Skeletal muscle satellite cell (primary cell): Measurements from ENCODE around the gene UBR1.
"Not testable (repeated sequence)": the region's sequence is repeated elsewhere in the genome, so short reads cannot be mapped to it uniquely, and the experiment has no call there.

Source experiments
- H3K27me3 ChIP-seq: 2 replicates; pipeline ENCODE4 v1.7.0; 2013; ENCODE audit warnings: low read length; ENCODE audit not compliant: control insufficient read depth, insufficient read depth
- H3K36me3 ChIP-seq: 2 replicates; pipeline ENCODE4 v1.7.0; 2013; ENCODE audit warnings: mild to moderate bottlenecking, control low read depth, low read length; ENCODE audit not compliant: insufficient read depth
- H3K4me1 ChIP-seq: 2 replicates; pipeline ENCODE4 v1.7.0; 2013; ENCODE audit warnings: low read length; ENCODE audit not compliant: control insufficient read depth, insufficient read depth
- H3K4me2 ChIP-seq: 2 replicates; pipeline ENCODE4 v1.7.0; 2013; ENCODE audit warnings: mild to moderate bottlenecking, low read length
- H3K4me3 ChIP-seq: 2 replicates; pipeline ENCODE4 v1.7.0; 2013; ENCODE audit warnings: low read length
- H3K9ac ChIP-seq: 2 replicates; pipeline ENCODE4 v1.7.0; 2013; ENCODE audit warnings: mild to moderate bottlenecking, low read depth, low read length, moderate library complexity
- H3K9me3 ChIP-seq: replicated peaks from 2 replicates; pipeline ENCODE4 v1.7.0; 2013; ENCODE audit warnings: mild to moderate bottlenecking, control low read depth, low read length

Gene UBR1

DNA sequence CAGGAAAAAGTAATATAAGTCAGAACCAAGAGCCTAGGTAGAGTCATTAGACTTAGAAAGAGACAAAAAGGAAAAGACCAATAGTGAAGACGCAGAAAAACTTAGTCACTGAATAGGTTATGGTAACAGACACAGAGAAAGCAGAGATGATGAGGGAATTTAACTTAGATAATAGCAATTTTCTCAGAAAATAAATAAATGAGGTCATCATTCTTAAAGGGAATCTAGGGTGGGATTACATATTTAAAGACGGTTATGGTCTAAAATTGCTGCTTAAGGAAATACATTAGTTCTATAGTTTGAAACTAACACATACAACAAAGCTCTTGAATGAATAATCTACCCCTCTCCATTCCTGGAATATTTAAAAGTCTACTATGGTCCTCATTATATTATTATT, 59.4 kb downstream of the UBR1 start:
- Histone ChIP-seq H3K9ac (no peak overlapping the region), H3K36me3 (peaks cover 45% of the 10 kb centered on the region), H3K4me2 (no peak overlapping the region), H3K4me1 (no peaks in the 10 kb centered on the region), H3K4me3 (no peak overlapping the region), H3K27me3 (no peaks in the 10 kb centered on the region), H3K9me3 (no peaks in the 10 kb centered on the region)

GRCh38 chr15:43042885-43043284, 63.0 kb downstream of the UBR1 start:
- Histone ChIP-seq H3K4me2 (no peak overlapping the region), H3K36me3 (peaks cover 36% of the 10 kb centered on the region), H3K4me1 (no peaks in the 10 kb centered on the region), H3K9ac (no peak overlapping the region), H3K27me3 (no peaks in the 10 kb centered on the region), H3K4me3 (no peak overlapping the region), H3K9me3 (no peaks in the 10 kb centered on the region)

DNA sequence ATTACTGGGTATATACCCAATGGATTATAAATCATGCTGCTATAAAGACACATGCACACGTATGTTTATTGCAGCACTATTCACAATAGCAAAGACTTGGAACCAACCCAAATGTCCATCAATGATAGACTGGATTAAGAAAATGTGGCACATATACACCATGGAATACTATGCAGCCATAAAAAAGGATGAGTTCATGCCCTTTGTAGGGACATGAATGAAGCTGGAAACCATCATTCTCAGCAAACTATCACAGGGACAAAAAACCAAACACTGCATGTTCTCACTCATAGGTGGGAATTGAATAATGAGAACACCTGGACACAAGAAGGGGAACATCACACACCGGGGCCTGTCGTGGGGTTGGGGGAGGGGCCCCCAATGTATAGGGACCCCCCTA, 64.8 kb downstream of the UBR1 start:
- H3K9me3 ChIP-seq, H3K4me1 ChIP-seq, H3K9ac ChIP-seq, H3K27me3 ChIP-seq, H3K4me2 ChIP-seq, H3K4me3 ChIP-seq: not testable (repeated sequence)
- peaks cover 31% of the 10 kb centered on the region for H3K36me3 ChIP-seq

DNA sequence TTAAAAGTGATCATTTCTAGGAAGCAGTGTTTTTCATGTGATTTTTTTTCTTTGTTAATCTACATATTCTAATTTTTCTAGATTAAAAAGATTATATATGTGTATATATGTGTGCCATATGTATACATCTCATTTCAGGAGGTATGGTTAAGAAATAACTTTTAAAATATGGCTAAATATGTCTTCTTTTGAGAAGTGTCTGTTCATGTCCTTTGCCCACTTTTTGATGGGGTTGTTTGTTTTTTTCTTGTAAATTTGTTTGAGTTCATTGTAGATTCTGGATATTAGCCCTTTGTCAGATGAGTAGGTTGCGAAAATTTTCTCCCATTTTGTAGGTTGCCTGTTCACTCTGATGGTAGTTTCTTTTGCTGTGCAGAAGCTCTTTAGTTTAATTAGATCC, 70.6 kb downstream of the UBR1 start:
- H3K9me3 ChIP-seq, H3K4me2 ChIP-seq, H3K9ac ChIP-seq, H3K27me3 ChIP-seq, H3K4me1 ChIP-seq, H3K4me3 ChIP-seq: not testable (repeated sequence)
- peaks cover 45% of the 10 kb centered on the region for H3K36me3 ChIP-seq

DNA sequence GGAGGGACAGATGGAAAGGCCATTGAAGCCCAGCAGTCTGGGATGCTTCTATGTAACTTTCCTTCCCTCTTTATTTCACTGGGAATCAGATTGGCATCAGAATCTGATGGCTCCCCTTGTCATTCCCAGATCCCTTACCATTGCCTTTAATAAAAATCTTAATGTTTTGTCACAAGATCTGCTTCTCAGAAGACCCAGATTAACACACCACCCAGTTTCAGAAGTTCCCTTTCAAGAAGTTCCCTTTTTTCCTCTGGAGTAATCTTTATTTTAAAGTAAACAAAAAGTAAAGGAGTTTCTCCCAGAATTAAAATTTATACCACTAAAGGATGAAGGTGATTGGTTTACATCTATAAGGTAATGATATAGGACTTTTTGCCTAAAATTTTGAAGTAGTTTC, 76.4 kb downstream of the UBR1 start:
- Histone ChIP-seq H3K4me1 (no peaks in the 10 kb centered on the region), H3K36me3 (peaks cover 50% of the 10 kb centered on the region), H3K9ac (no peak overlapping the region), H3K4me3 (no peak overlapping the region), H3K9me3 (no peaks in the 10 kb centered on the region), H3K4me2 (no peak overlapping the region), H3K27me3 (no peaks in the 10 kb centered on the region)

GRCh38 chr15:43025150-43025549, 80.7 kb downstream of the UBR1 start:
- H3K9ac ChIP-seq, result no peak overlapping the region
- no peak overlapping the region for H3K4me2 ChIP-seq
- H3K36me3 ChIP-seq, result peaks cover 57% of the 10 kb centered on the region
- H3K4me3 ChIP-seq, result no peak overlapping the region
- no peaks in the 10 kb centered on the region for H3K27me3 ChIP-seq
- H3K9me3 ChIP-seq, result no peaks in the 10 kb centered on the region
- H3K4me1 ChIP-seq, result no peaks in the 10 kb centered on the region

DNA sequence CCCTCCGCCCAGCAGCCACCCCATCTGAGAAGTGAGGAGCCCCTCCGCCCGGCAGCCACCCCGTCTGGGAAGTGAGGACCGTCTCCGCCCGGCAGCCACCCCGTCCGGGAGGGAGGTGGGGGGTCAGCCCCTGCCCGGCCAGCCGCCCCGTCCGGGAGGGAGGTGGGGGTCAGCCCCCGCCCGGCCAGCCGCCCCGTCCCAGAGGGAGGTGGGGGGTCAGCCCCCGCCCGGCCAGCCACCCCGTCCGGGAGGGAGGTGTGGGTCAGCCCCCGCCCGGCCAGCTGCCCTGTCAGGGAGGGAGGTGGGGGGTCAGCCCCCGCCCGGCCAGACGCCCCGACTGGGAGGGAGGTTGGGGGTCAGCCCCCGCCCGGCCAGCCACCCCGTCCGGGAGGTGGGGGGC, 91.2 kb downstream of the UBR1 start:
- H3K36me3 ChIP-seq, result peaks cover 19% of the 10 kb centered on the region
- not testable (repeated sequence) for H3K4me1 ChIP-seq, H3K4me2 ChIP-seq, H3K9ac ChIP-seq, H3K4me3 ChIP-seq, H3K27me3 ChIP-seq, H3K9me3 ChIP-seq

- Histone ChIP-seq H3K36me3 (peaks cover 37% of the 10 kb centered on the region), H3K4me3 (no peak overlapping the region), H3K4me2 (no peak overlapping the region), H3K9me3 (no peaks in the 10 kb centered on the region), H3K4me1 (no peaks in the 10 kb centered on the region), H3K27me3 (no peaks in the 10 kb centered on the region), H3K9ac (no peak overlapping the region)
Observed at GRCh38 chr15:43009206-43009605, 96.6 kb downstream of the UBR1 start.

GRCh38 chr15:43008150-43008549, 97.7 kb downstream of the UBR1 start:
- H3K4me1 ChIP-seq, result no peaks in the 10 kb centered on the region
- H3K9ac ChIP-seq, result no peak overlapping the region
- H3K4me2 ChIP-seq, result no peak overlapping the region
- no peaks in the 10 kb centered on the region for H3K27me3 ChIP-seq
- no peak overlapping the region for H3K4me3 ChIP-seq
- no peaks in the 10 kb centered on the region for H3K9me3 ChIP-seq
- H3K36me3 ChIP-seq, result peaks cover 41% of the 10 kb centered on the region

DNA sequence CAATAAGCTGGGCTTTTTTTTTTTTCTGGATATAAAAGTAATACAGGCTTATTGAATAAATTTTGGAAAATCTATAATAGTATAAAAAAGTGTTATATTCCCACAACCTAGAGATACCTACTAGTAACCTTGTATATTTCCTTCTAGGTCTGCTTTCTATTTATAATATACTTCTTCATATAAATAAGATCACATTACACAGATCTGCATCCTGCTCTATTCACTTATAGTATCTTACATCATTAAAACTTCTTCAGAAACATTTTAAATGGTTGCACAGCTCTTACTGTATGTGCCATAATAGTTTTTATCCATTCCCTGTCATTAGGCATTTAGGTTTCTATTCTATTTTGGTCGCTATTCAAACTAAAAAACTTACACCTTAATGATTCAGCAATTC, 98.3 kb downstream of the UBR1 start:
- H3K36me3 ChIP-seq, result peaks cover 39% of the 10 kb centered on the region
- H3K9me3 ChIP-seq, result no peaks in the 10 kb centered on the region
- H3K9ac ChIP-seq, result no peak overlapping the region
- no peak overlapping the region for H3K4me2 ChIP-seq
- no peaks in the 10 kb centered on the region for H3K27me3 ChIP-seq
- no peaks in the 10 kb centered on the region for H3K4me1 ChIP-seq
- no peak overlapping the region for H3K4me3 ChIP-seq

GRCh38 chr15:43006991-43007390, 98.8 kb downstream of the UBR1 start:
- Histone ChIP-seq H3K4me2 (no peak overlapping the region), H3K9ac (no peak overlapping the region), H3K36me3 (peaks cover 37% of the 10 kb centered on the region), H3K27me3 (no peaks in the 10 kb centered on the region), H3K4me3 (no peak overlapping the region), H3K4me1 (no peaks in the 10 kb centered on the region), H3K9me3 (no peaks in the 10 kb centered on the region)

- peaks cover 34% of the 10 kb centered on the region for H3K36me3 ChIP-seq
- H3K4me2 ChIP-seq, result not testable (repeated sequence)
Observed at GRCh38 chr15:43004886-43005595, 100.8 kb downstream of the UBR1 start.

More at GRCh38 chr15:43004886-43005595, 100.8 kb downstream of the UBR1 start:
- H3K9ac ChIP-seq, H3K27me3 ChIP-seq, H3K9me3 ChIP-seq, H3K4me1 ChIP-seq, H3K4me3 ChIP-seq: not testable (repeated sequence)
